GM12878 (cell line): ENCODE data around the gene RPRD1A. TPM values are rescaled to one million over a fixed set of nuclear protein-coding genes. Genes with fewer than 3 reads are reported as not detected.
A peak's percentile ranks its signal among the peaks of the same experiment; 100 is the strongest.

ENCODE experiments used
- BCL11A ChIP-seq: IDR thresholded peaks from 2 replicates; pipeline ENCODE4 v1.6.1; 2011; ENCODE audit warnings: low read depth, low read length
- BHLHE40 ChIP-seq, 2 experiments: fragments of 450-650 bp in 1 of 2; IDR thresholded peaks; 2 replicates each; pipeline ENCODE4 v1.6.1; 2011 to 2017; ENCODE audit warnings: low read depth in 2 of 2, borderline replicate concordance in 1 of 2, improper control_type of control experiment in 1 of 2, low read length in 1 of 2, mild to moderate bottlenecking in 1 of 2
- CHD2 ChIP-seq: IDR thresholded peaks from 2 replicates; pipeline ENCODE4 v1.6.1; 2011; ENCODE audit warnings: low read depth, low read length, improper control_type of control experiment, borderline replicate concordance
- EED ChIP-seq: sonication (generic); IDR thresholded peaks from 2 replicates; pipeline ENCODE4 v1.6.1; 2016; ENCODE audit warnings: antibody characterized with exemption, low read depth
- EGR1 ChIP-seq, 2 experiments: IDR thresholded peaks; 1 replicate in 1 of 2; 2 replicates in 1 of 2; pipeline ENCODE4 v1.6.1; 2011 to 2012; ENCODE audit warnings: low read depth in 2 of 2, low read length in 2 of 2, borderline replicate concordance in 1 of 2, mild to moderate bottlenecking in 1 of 2, moderate library complexity in 1 of 2
- ETV6 ChIP-seq, 2 experiments: fragments of 450-650 bp in 1 of 2; IDR thresholded peaks in 1 of 2; conservative IDR thresholded peaks in 1 of 2; 2 replicates each; pipeline ENCODE4 v1.6.1; 2014; ENCODE audit warnings: antibody characterized with exemption in 1 of 2, borderline replicate concordance in 1 of 2, low read depth in 1 of 2, mild to moderate bottlenecking in 1 of 2, moderate library complexity in 1 of 2
- FOS ChIP-seq: IDR thresholded peaks from 3 replicates; pipeline ENCODE4 v1.6.1; 2011; ENCODE audit warnings: borderline replicate concordance; ENCODE audit not compliant: insufficient read length; ENCODE audit errors: extremely low read depth
- GABPA ChIP-seq: IDR thresholded peaks from 2 replicates; pipeline ENCODE4 v1.6.1; 2014; ENCODE audit warnings: antibody characterized with exemption, low read depth, mild to moderate bottlenecking, inconsistent platforms
- MTA2 ChIP-seq: fragments of 450-650 bp; IDR thresholded peaks from 2 replicates; pipeline ENCODE4 v1.6.1; 2016; ENCODE audit warnings: low read depth, mild to moderate bottlenecking, moderate library complexity
- MXI1 ChIP-seq: fragments of 150-350 bp; IDR thresholded peaks from 2 replicates; pipeline ENCODE4 v1.6.1; 2011; ENCODE audit warnings: low read depth, mild to moderate bottlenecking, inconsistent platforms, low read length, improper control_type of control experiment
- MYC ChIP-seq: IDR thresholded peaks from 2 replicates; pipeline ENCODE4 v1.6.1; 2011; ENCODE audit warnings: mild to moderate bottlenecking, low read length, moderate library complexity, inconsistent platforms; ENCODE audit not compliant: insufficient read depth, insufficient replicate concordance, insufficient read length, severe bottlenecking
- NBN ChIP-seq: fragments of 450-650 bp; IDR thresholded peaks from 2 replicates; pipeline ENCODE4 v1.6.1; 2016
- NFYA ChIP-seq: IDR thresholded peaks from 2 replicates; pipeline ENCODE4 v1.6.1; 2011; ENCODE audit warnings: low read depth, mild to moderate bottlenecking, low read length, improper control_type of control experiment, borderline replicate concordance
- NFYB ChIP-seq: IDR thresholded peaks from 2 replicates; pipeline ENCODE4 v1.6.1; 2011; ENCODE audit warnings: low read depth, mild to moderate bottlenecking, low read length, improper control_type of control experiment, moderate library complexity; ENCODE audit not compliant: insufficient read depth
- RAD51 ChIP-seq: fragments of 450-650 bp; IDR thresholded peaks from 2 replicates; pipeline ENCODE4 v1.6.1; 2016; ENCODE audit warnings: moderate library complexity, mild to moderate bottlenecking, inconsistent platforms
- RBBP5 ChIP-seq: fragments of 200-600 bp; sonication (generic); conservative IDR thresholded peaks from 2 replicates; pipeline ENCODE4 v1.6.1; 2016
- SIX5 ChIP-seq: IDR thresholded peaks from 2 replicates; pipeline ENCODE4 v1.6.1; 2011; ENCODE audit warnings: mild to moderate bottlenecking, low read depth, low read length, moderate library complexity; ENCODE audit not compliant: severe bottlenecking
- SMAD1 ChIP-seq: fragments of 450-650 bp; IDR thresholded peaks from 2 replicates; pipeline ENCODE4 v1.6.1; 2018; ENCODE audit warnings: mild to moderate bottlenecking, low read depth; ENCODE audit not compliant: partially characterized antibody
- SMAD5 ChIP-seq: IDR thresholded peaks from 2 replicates; pipeline ENCODE4 v1.6.1; 2016; ENCODE audit warnings: antibody characterized with exemption, low read depth
- SMC3 ChIP-seq: IDR thresholded peaks from 2 replicates; pipeline ENCODE4 v1.6.1; 2011; ENCODE audit warnings: low read length, improper control_type of control experiment, borderline replicate concordance
- SP1 ChIP-seq: IDR thresholded peaks from one replicate; pipeline ENCODE4 v1.6.1; 2011; ENCODE audit warnings: low read depth, low read length
- SPI1 ChIP-seq: IDR thresholded peaks from 2 replicates; pipeline ENCODE4 v1.6.1; 2011; ENCODE audit warnings: low read depth, mild to moderate bottlenecking, low read length, moderate library complexity, borderline replicate concordance; ENCODE audit not compliant: insufficient read depth
- TAF1 ChIP-seq: IDR thresholded peaks from 2 replicates; pipeline ENCODE4 v1.6.1; 2011; ENCODE audit warnings: mild to moderate bottlenecking, low read depth, low read length, borderline replicate concordance
- TCF3 ChIP-seq: IDR thresholded peaks from 2 replicates; pipeline ENCODE4 v1.6.1; 2012; ENCODE audit warnings: low read depth, mild to moderate bottlenecking, low read length, borderline replicate concordance; ENCODE audit not compliant: insufficient read depth
- polyA plus RNA-seq, 11 experiments: library from polyadenylated mRNA; depleted of rRNA in 4 of 11; unstranded in 6 of 11; stranded (reverse) in 5 of 11; fragments of >200 nt; fragmentation: Nextera tagmentation in 4 of 11; fragmentation: Illumina TruSeq in 1 of 11; extraction: Ambion mirVana in 4 of 11; extraction: Trizol in 1 of 11; gene quantifications; 1 replicate in 1 of 11; 2 replicates in 10 of 11; pipeline versions ENCODE4 v1.2.1 to v1.2.3, GENCODE V29; 2011 to 2016; ENCODE audit warnings: inconsistent platforms in 2 of 11, missing spikeins in 2 of 11, low read depth in 1 of 11
- total RNA-seq, 4 experiments: library from RNA; depleted of rRNA in 3 of 4; stranded (reverse); fragments of >200 nt in 3 of 4; fragmentation: Illumina TruSeq in 1 of 4; extraction: Trizol in 1 of 4; gene quantifications; 2 replicates each; pipeline versions ENCODE4 v1.2.1 to v1.2.3, GENCODE V29; 2013 to 2021
- TF ChIP-seq, protein P1 (sequence below): IDR thresholded peaks from 2 replicates; pipeline ENCODE4 v1.6.1; 2011; ENCODE audit warnings: low read depth, low read length, improper control_type of control experiment, borderline replicate concordance
- TF ChIP-seq, protein P2 (sequence below): IDR thresholded peaks from 2 replicates; pipeline ENCODE4 v1.6.1; 2011; ENCODE audit warnings: low read depth, mild to moderate bottlenecking, low read length, moderate library complexity, borderline replicate concordance; ENCODE audit errors: extremely low read depth
- TF ChIP-seq, protein P3 (sequence below): fragments of 450-650 bp; IDR thresholded peaks from 2 replicates; pipeline ENCODE4 v1.6.1; 2017; ENCODE audit warnings: low read depth, mild to moderate bottlenecking, moderate library complexity

RPRD1A gene
- total and polyA plus RNA-seq, 10 of the 15 experiments (the other 5 are each of a cell fraction or from before 2014, with no cell fraction given), result 16.2 to 66.2 (median 36.2) TPM

DNA sequence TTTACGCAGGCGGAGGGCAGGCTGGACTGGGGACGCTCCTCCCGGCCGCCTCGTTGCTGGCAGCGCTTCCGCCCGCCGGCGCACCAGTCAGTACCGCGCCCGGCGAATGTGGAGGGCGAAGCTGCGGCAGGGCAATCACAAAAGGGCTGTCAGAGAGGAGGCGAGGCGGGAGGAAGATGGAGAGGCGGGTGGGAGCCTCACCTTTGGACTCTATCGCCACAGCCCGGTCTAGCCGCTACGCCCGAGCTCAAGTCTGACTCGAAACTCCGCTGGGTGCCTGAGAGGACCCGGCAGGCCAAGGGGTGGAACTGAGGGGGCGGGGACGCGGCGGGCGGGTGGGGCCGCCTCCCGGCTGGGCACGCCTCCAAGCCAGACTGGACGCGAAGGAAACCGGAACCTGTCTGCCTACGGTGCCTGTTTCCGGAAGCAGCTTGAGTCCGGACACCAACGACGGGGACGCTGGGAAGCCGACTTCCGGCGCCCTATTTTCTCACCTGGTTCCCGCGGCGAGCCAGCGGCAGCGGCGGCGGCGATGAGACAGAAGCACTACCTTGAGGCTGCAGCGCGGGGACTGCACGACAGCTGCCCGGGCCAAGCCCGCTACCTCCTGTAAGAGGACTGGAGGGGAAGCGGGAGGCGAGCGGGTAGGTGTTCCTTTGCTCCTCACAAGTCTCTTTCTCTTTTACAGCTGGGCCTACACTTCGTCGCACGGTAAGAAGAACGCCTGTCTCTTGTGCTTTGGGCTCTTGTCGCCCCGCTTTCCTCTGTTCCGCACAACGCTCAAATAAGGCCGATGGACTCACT is 95.0 kb downstream of the RPRD1A start, which contains the start of gene RMP24 (continued):
- TF ChIP-seq, protein P1, sequence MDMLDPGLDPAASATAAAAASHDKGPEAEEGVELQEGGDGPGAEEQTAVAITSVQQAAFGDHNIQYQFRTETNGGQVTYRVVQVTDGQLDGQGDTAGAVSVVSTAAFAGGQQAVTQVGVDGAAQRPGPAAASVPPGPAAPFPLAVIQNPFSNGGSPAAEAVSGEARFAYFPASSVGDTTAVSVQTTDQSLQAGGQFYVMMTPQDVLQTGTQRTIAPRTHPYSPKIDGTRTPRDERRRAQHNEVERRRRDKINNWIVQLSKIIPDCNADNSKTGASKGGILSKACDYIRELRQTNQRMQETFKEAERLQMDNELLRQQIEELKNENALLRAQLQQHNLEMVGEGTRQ, result no peak
- TF ChIP-seq, protein P2, sequence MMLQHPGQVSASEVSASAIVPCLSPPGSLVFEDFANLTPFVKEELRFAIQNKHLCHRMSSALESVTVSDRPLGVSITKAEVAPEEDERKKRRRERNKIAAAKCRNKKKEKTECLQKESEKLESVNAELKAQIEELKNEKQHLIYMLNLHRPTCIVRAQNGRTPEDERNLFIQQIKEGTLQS, result no peak
- TF ChIP-seq BHLHE40 (IDR thresholded peaks at IDR 0.05; ENCODE audit: borderline replicate concordance in 1 of 2, low read depth in 2 of 2, low read length in 1 of 2) (peak; percentile 20 to 63; a peak in 3 of 4 replicates), SMAD5 (no peak; the same call in 1 of the 2 replicates), RBBP5 (no peak), MXI1 (peak; percentile 91), SIX5 (peak; percentile 67), NBN (peak; percentile 84; the same call in 1 of the 2 replicates), SMAD1 (peak; percentile 16), RAD51 (no peak), FOS (no peak), SP1 (peak; percentile 76), EGR1 (IDR thresholded peaks at IDR 0.05; ENCODE audit: borderline replicate concordance in 1 of 2, low read depth in 2 of 2, low read length in 2 of 2) (peak; percentile 52 to 75; a peak in 2 of 3 replicates), TCF3 (peak; percentile 38; the same call in 1 of the 2 replicates), ETV6 (conservative IDR thresholded peaks at IDR 0.05 in 1 of 2, IDR thresholded peaks at IDR 0.05 in 1 of 2; ENCODE audit: borderline replicate concordance in 1 of 2, low read depth in 1 of 2) (peak in 1 of 2 experiments; percentile 19; a peak in 1 of 4 replicates), CHD2 (peak; percentile 53; the same call in 1 of the 2 replicates), TAF1 (peak; percentile 87; the same call in 1 of the 2 replicates), SPI1 (no peak; the same call in 1 of the 2 replicates), SMC3 (no peak), EED (0 out of 2 replicates have a peak, but pooled peaks have one; percentile 54), BCL11A (no peak), NFYA (no peak), MYC (peak; percentile 55), GABPA (peak; percentile 98), NFYB (no peak), MTA2 (no peak)
- TF ChIP-seq, protein P3, sequence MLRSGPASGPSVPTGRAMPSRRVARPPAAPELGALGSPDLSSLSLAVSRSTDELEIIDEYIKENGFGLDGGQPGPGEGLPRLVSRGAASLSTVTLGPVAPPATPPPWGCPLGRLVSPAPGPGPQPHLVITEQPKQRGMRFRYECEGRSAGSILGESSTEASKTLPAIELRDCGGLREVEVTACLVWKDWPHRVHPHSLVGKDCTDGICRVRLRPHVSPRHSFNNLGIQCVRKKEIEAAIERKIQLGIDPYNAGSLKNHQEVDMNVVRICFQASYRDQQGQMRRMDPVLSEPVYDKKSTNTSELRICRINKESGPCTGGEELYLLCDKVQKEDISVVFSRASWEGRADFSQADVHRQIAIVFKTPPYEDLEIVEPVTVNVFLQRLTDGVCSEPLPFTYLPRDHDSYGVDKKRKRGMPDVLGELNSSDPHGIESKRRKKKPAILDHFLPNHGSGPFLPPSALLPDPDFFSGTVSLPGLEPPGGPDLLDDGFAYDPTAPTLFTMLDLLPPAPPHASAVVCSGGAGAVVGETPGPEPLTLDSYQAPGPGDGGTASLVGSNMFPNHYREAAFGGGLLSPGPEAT, result peak; percentile 89
